Natural killer cell treated with Interleukin-12 subunit alpha and Interleukin-12 subunit beta and Interleukin-15 and Interleukin-18, amount 100 ng/mL, for 72 hours (primary cell): ENCODE data around the gene SLIRP. TPM values are rescaled to one million over a fixed set of nuclear protein-coding genes. Genes with fewer than 3 reads are reported as not detected.
"Not testable (repeated sequence)": the region's sequence is repeated elsewhere in the genome, so short reads cannot be mapped to it uniquely, and the experiment has no call there.

Experiments
- ATAC-seq, 2 donors: fragments of 150-1000 bp; cut with Tn5 transposase in 1 of 2; sonication (Bioruptor Pico), chemical (Tn5 transposase) in 1 of 2; 2 replicates each; pipeline ENCODE4 v1.10.0; 2021
- DNase-seq: peaks from one replicate; pipeline ENCODE4 v3.0.0; 2022; ENCODE audit warnings: low spot score
- H3K27ac Mint-ChIP-seq, 2 donors: 1 replicate in 1 of 2; 2 replicates in 1 of 2; pipeline ENCODE4 v1.8.0; 2022; ENCODE audit warnings: mixed read lengths in 2 of 2, mild to moderate bottlenecking in 1 of 2, moderate library complexity in 1 of 2
- H3K27me3 Mint-ChIP-seq, 2 donors: 1 replicate in 1 of 2; 2 replicates in 1 of 2; pipeline ENCODE4 v1.8.0; 2022; ENCODE audit warnings: mixed read lengths in 2 of 2
- H3K36me3 Mint-ChIP-seq: one replicate; pipeline ENCODE4 v1.8.0; 2022; ENCODE audit warnings: mixed read lengths
- H3K4me1 Mint-ChIP-seq, 2 donors: 1 replicate in 1 of 2; 2 replicates in 1 of 2; pipeline ENCODE4 v1.8.0; 2022; ENCODE audit warnings: low read depth in 2 of 2, mixed read lengths in 2 of 2, mild to moderate bottlenecking in 1 of 2
- H3K4me3 Mint-ChIP-seq: one replicate; pipeline ENCODE4 v1.8.0; 2022; ENCODE audit warnings: mixed read lengths
- H3K9me3 Mint-ChIP-seq: 2 replicates; pipeline ENCODE4 v1.8.0; 2022; ENCODE audit warnings: mixed read lengths
- total RNA-seq, 2 donors: library from RNA; stranded (reverse); gene quantifications; one replicate each; pipeline ENCODE4 v1.2.3, GENCODE V29; 2022

SLIRP gene
- total RNA-seq, 2 donors from 2014 or later: 77.6 to 98.3 TPM

DNA sequence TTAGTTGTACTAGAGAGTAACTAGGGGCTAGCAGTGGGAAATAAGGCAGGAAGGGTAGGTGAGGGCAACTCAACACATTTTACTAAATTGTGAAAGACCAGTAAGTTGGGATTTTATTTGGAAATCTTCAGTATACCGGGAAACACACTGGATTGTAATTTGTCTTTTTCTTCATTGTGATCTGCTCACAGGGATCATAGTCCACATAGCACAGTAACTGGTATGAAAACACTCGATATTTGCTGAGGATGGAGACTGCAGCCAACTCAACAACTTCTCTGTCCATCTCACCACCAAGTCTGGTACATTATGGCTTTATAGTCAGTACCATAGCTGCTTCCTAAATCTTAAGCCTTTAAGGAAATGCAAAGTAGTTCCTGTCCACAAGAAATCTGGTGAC, 2.5 kb downstream of the SLIRP start:
- ATAC-seq (no peak), DNase-seq (no peak)
- H3K27ac Mint-ChIP-seq: no peak overlapping the region
- peaks cover 24% of the 10 kb centered on the region for H3K36me3 Mint-ChIP-seq
- H3K4me3 Mint-ChIP-seq: peak overlapping the region; percentile 98
- H3K4me1 Mint-ChIP-seq: peaks cover 37 to 45% of the 10 kb centered on the region in 2 donors
- H3K27me3 Mint-ChIP-seq: no peaks in the 10 kb centered on the region
- no peaks in the 10 kb centered on the region for H3K9me3 Mint-ChIP-seq

DNA sequence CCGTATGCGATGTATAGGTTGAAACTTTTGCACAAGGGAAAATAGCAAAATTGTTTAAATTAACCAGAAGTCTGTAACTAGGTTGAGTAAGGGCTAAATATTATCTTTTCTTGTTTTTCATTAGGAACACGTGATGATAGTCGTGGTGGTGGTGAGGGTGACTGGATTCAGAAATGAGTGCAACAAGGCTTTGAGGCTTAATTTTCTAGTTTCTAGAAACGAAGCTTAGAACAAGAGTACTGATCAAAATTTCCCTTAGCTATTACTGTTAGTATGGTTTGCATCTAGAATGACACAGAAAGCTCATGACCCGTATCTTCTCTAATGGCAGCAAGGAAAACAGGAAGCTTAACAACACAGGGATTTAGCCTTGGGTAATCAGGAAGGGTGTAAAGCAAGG, 7.0 kb downstream of the SLIRP start:
- ATAC-seq (no peak), DNase-seq (no peak)
- Mint-ChIP-seq H3K9me3 (no peaks in the 10 kb centered on the region), H3K27ac (no peak overlapping the region), H3K4me1 (peaks cover 10 to 16% of the 10 kb centered on the region in 2 donors), H3K27me3 (no peaks in the 10 kb centered on the region), H3K4me3 (no peak overlapping the region), H3K36me3 (peaks cover 13% of the 10 kb centered on the region)

GRCh38 chr14:77717608-77718305, 9.9 kb downstream of the SLIRP start:
- Mint-ChIP-seq H3K27me3 (no peaks in the 10 kb centered on the region), H3K27ac (peak overlapping the region in 1 of 2 donors; percentile 42), H3K36me3 (peaks cover 27% of the 10 kb centered on the region), H3K4me1 (peaks cover 4 to 9% of the 10 kb centered on the region in 2 donors), H3K4me3 (no peak overlapping the region), H3K9me3 (no peaks in the 10 kb centered on the region)
- DNase-seq (no peak), ATAC-seq (no peak)

DNA sequence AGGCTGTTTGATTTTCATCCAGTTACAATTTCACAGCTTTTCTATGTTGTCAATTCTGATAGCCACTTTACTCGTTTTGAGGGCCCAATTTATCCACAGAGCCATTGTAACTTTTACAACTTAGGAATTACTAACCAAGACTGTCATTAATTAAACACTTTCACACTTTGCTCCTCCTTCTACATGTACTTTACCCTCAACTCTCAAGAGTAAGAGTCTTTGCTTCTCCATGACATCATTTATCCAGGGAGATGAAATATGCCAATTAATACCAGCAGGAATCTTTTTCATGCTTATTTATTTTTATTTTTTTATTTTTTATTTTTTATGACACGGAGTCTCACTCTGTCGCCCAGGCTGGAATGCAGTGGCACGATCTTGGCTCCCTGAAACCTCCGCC, 13.5 kb downstream of the SLIRP start:
- peaks cover 38% of the 10 kb centered on the region for H3K36me3 Mint-ChIP-seq

DNA sequence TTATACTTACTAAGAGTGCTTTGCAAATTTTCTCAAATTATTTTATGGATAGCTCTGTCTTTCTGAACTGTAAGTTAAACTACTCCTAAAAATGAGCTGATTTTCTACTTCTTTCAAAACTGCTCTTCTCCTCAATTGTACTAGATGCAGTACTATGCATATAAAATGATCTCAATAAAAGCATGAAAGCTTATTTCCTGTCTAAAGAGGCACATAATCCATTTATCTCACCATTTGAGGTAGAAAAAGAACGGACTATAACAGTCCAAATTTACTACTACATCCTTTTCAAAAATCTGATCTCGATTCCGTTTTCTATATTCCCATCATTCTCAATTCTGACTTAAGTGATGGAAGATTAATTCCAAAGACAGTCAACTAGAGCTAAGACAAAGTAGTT, 14.4 kb downstream of the SLIRP start:
- H3K9me3 Mint-ChIP-seq: no peaks in the 10 kb centered on the region
- H3K36me3 Mint-ChIP-seq: peaks cover 43% of the 10 kb centered on the region
- ATAC-seq (no peak), DNase-seq (no peak)
- H3K27ac Mint-ChIP-seq: peak overlapping the region in 1 of 2 donors; percentile 21
- no peak overlapping the region for H3K4me3 Mint-ChIP-seq
- H3K4me1 Mint-ChIP-seq: peaks cover 0 to 5% of the 10 kb centered on the region in 2 donors
- H3K27me3 Mint-ChIP-seq: no peaks in the 10 kb centered on the region

More for the DNA sequence above, 13.5 kb downstream of the SLIRP start:
- ATAC-seq (no peak), DNase-seq (no peak)
- Mint-ChIP-seq H3K9me3 (no peaks in the 10 kb centered on the region), H3K27me3 (no peaks in the 10 kb centered on the region), H3K4me1 (peaks cover 0 to 5% of the 10 kb centered on the region in 2 donors), H3K27ac (no peak overlapping the region), H3K4me3 (no peak overlapping the region)

DNA sequence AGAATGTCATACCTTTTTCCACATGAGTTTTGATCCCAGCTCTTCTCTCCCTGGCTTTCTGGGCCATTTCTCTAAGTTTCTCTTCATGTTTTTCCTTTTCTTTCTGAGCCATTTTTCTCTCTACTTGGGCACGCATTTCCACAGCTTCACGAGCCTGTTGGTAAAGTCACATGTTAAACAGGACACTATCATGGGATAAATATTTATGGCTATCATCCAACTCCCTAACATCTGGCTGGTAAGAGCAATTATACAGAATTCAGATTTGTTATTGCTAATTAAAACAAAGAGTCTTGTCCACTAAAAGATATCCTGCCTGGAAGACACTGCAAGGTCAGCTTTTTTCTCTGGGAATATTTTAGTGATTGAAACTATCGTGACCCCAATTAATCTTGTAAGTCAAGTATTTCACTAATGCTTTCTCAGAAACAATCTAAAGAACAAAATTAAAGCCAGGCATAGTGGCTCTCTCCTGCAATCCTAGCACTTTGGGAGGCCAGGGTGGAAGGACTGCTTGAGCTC, 23.1 kb downstream of the SLIRP start:
- no peak for DNase-seq
- no peak for ATAC-seq
- H3K4me3 Mint-ChIP-seq: no peak overlapping the region
- H3K9me3 Mint-ChIP-seq: no peaks in the 10 kb centered on the region
- H3K27ac Mint-ChIP-seq: peak overlapping the region in 1 of 2 donors; percentile 5
- peaks cover 41% of the 10 kb centered on the region for H3K36me3 Mint-ChIP-seq
- H3K27me3 Mint-ChIP-seq: no peaks in the 10 kb centered on the region
- no peaks in the 10 kb centered on the region for H3K4me1 Mint-ChIP-seq

- Mint-ChIP-seq H3K36me3 (peaks cover 17% of the 10 kb centered on the region), H3K4me3 (peak overlapping the region; percentile 51), H3K9me3 (no peaks in the 10 kb centered on the region)
Observed at GRCh38 chr14:77738559-77739250, 30.8 kb downstream of the SLIRP start.

DNA sequence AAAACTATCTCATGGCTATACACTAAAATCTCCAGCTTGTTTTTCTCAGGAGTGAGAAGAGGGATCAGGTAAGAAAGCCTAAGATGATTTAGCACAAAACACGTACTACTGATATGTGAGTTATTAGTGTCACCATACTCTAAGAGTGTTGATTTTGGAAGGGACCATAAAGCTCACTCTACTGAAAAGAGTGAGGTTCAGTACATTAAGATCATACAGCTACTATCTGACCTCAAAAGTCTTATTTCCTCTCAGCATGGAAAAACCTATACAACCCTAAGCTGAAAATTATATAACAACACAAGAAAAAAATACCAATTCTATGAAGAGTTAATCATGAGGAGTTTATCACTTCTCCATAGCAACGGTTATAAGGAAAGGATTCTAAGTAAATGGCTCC, 33.5 kb downstream of the SLIRP start:
- H3K27me3 Mint-ChIP-seq: no peaks in the 10 kb centered on the region
- no peak overlapping the region for H3K4me3 Mint-ChIP-seq
- no peaks in the 10 kb centered on the region for H3K9me3 Mint-ChIP-seq
- H3K36me3 Mint-ChIP-seq: peaks cover 20% of the 10 kb centered on the region
- peak overlapping the region in 1 of 2 donors; percentile 32 for H3K27ac Mint-ChIP-seq
- DNase-seq (no peak), ATAC-seq (no peak)
- H3K4me1 Mint-ChIP-seq: peaks cover 17 to 23% of the 10 kb centered on the region in 2 donors

More at GRCh38 chr14:77738559-77739250, 30.8 kb downstream of the SLIRP start:
- Mint-ChIP-seq H3K27ac (peak overlapping the region; percentile 59 to 61), H3K27me3 (no peaks in the 10 kb centered on the region), H3K4me1 (peaks cover 9 to 18% of the 10 kb centered on the region in 2 donors)
- no peak for DNase-seq
- peak in 1 of 2 donors; percentile 98 for ATAC-seq

GRCh38 chr14:77746064-77746702, 38.3 kb downstream of the SLIRP start:
- H3K27ac Mint-ChIP-seq: no peak overlapping the region
- H3K36me3 Mint-ChIP-seq: peaks cover 28% of the 10 kb centered on the region
- H3K9me3 Mint-ChIP-seq: no peaks in the 10 kb centered on the region
- ATAC-seq (no peak), DNase-seq (no peak)
- no peak overlapping the region for H3K4me3 Mint-ChIP-seq
- H3K27me3 Mint-ChIP-seq: no peaks in the 10 kb centered on the region
- H3K4me1 Mint-ChIP-seq: peaks cover 18 to 20% of the 10 kb centered on the region in 2 donors

DNA sequence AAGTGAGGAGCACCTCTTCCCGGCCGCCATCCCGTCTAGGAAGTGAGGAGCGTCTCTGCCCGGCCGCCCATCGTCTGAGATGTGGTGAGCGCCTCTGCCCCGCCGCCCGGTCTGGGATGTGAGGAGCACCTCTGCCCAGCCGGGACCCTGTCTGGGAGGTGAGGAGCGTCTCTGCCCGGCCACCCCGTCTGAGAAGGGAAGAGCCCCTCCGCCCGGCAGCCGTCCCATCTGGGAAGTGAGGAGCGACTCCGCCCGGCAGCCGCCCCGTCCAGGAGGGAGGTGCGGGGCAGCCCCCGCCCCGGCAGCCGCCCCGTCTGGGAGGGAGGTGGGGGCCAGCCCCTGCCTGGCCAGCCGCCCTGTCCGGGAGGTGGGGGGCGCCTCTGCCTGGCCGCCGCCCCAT, 39.5 kb downstream of the SLIRP start:
- H3K4me1 Mint-ChIP-seq: peaks cover 12 to 19% of the 10 kb centered on the region in 2 donors
- H3K36me3 Mint-ChIP-seq: peaks cover 28% of the 10 kb centered on the region
- not testable (repeated sequence) for ATAC-seq, H3K9me3 Mint-ChIP-seq, H3K27ac Mint-ChIP-seq, H3K27me3 Mint-ChIP-seq, DNase-seq, H3K4me3 Mint-ChIP-seq

- peaks cover 12 to 14% of the 10 kb centered on the region in 2 donors for H3K4me1 Mint-ChIP-seq
- peaks cover 25% of the 10 kb centered on the region for H3K36me3 Mint-ChIP-seq
- no peak overlapping the region for H3K4me3 Mint-ChIP-seq
- ATAC-seq (no peak), DNase-seq (no peak)
- no peaks in the 10 kb centered on the region for H3K27me3 Mint-ChIP-seq
- no peaks in the 10 kb centered on the region for H3K9me3 Mint-ChIP-seq
- H3K27ac Mint-ChIP-seq: no peak overlapping the region
Observed at GRCh38 chr14:77752266-77752665, 44.4 kb downstream of the SLIRP start.

DNA sequence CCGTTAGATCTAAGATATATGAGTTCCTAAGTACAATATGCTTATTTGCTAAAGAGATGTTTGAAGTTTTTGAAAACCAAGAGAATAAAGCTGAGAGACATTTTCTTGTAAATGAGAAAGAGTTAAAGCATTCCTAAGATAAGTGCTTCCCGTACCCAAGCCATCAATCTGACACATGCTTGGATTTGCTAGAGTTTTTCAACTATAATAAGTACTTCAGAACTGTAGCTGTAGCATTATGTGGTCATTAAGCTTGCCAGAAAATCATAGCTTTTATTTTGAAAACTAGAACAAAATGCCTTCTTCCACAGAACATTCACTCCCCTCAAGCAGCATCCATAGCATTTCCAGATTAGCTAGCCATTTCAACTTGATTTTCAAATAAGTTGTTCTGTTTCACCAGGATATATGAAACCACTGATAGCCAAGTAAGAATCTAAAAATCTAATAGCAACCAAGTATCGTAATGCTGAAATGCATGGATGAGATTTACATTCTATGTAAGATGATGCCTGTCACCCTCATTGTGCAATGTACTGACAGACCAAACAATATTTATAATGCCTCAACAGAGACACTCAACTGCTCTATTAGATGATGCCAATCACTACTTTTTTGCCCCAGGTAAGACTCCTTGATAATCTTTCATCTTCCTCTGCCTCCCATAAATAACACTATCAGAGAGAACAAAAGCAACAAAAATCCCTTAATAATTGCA, 45.1 kb downstream of the SLIRP start:
- no peaks in the 10 kb centered on the region for H3K27me3 Mint-ChIP-seq
- no peak overlapping the region for H3K27ac Mint-ChIP-seq
- no peak for ATAC-seq
- H3K36me3 Mint-ChIP-seq: peaks cover 31% of the 10 kb centered on the region
- DNase-seq: no peak
- H3K9me3 Mint-ChIP-seq: no peaks in the 10 kb centered on the region
- peak overlapping the region; percentile 30 for H3K4me3 Mint-ChIP-seq
- H3K4me1 Mint-ChIP-seq: peaks cover 19 to 20% of the 10 kb centered on the region in 2 donors
